Measurements from ENCODE around the gene SLC2A5. TPM values are rescaled to one million over a fixed set of nuclear protein-coding genes. Genes with fewer than 3 reads are reported as not detected.

SLC2A5 gene
- total and polyA plus RNA-seq, 7 donors = 1.4 to 9.1 (median 4.9) TPM

- WGBS, 2 donors = 93 to 94% methylated on average over 11 of the region's 11 CpGs
- no peak for DNase-seq
Measured at GRCh38 chr1:8989061-8989460, 80.4 kb downstream of the SLC2A5 start.

DNA sequence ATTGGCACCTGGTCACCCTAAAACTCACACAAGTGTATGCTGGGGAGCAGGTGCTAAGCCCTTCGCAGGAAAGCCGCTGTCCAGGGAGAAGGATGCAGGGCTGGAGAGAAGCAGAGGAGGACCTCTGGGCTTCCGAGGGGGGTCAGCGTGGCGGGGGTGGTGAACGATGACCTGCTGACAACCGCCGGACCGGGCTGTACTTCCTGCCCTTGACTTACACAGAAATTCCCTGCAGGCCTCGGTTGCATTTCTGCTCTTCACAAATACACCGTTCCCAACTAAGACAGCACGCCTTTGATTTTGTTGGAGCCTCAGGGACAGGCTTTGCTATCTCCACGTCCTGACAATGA is 80.8 kb downstream of the SLC2A5 start:
- Histone ChIP-seq H3K4me3 (no peak overlapping the region), H3K36me3 (no peaks in the 10 kb centered on the region), H3K4me1 (peaks cover 0 to 24% (median 19%) of the 10 kb centered on the region in 4 donors), H3K9me3 (no peaks in the 10 kb centered on the region), H3K27ac (no peak overlapping the region), H3K27me3 (no peaks in the 10 kb centered on the region)
- TF ChIP-seq, protein P1, sequence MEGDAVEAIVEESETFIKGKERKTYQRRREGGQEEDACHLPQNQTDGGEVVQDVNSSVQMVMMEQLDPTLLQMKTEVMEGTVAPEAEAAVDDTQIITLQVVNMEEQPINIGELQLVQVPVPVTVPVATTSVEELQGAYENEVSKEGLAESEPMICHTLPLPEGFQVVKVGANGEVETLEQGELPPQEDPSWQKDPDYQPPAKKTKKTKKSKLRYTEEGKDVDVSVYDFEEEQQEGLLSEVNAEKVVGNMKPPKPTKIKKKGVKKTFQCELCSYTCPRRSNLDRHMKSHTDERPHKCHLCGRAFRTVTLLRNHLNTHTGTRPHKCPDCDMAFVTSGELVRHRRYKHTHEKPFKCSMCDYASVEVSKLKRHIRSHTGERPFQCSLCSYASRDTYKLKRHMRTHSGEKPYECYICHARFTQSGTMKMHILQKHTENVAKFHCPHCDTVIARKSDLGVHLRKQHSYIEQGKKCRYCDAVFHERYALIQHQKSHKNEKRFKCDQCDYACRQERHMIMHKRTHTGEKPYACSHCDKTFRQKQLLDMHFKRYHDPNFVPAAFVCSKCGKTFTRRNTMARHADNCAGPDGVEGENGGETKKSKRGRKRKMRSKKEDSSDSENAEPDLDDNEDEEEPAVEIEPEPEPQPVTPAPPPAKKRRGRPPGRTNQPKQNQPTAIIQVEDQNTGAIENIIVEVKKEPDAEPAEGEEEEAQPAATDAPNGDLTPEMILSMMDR (IDR thresholded peaks at IDR 0.05) = no peak
- TF ChIP-seq POLR2A (IDR thresholded peaks at IDR 0.05) (no peak), POLR2AphosphoS5 (IDR thresholded peaks at IDR 0.05) (no peak), EP300 (IDR thresholded peaks at IDR 0.05) (no peak)
- WGBS, 2 donors = 88 to 89% methylated on average over 13 of the region's 13 CpGs
- DNase-seq = no peak
- intact Hi-C loops (cut with DNase I) = loop anchor here (1.0 to 5.0 kb wide), 2 partner anchors 70 to 126 kb away; no protein-coding TSS in a partner anchor

More at GRCh38 chr1:8989061-8989460, 80.4 kb downstream of the SLC2A5 start:
- intact Hi-C loops (cut with DNase I) = loop anchor here (5.0 kb wide), 1 partner anchor 127 kb away; no protein-coding TSS in a partner anchor
- H3K27me3 ChIP-seq = no peaks in the 10 kb centered on the region
- no peaks in the 10 kb centered on the region for H3K36me3 ChIP-seq
- no peak overlapping the region for H3K4me3 ChIP-seq
- peaks cover 0 to 24% (median 19%) of the 10 kb centered on the region in 4 donors for H3K4me1 ChIP-seq
- H3K27ac ChIP-seq = no peak overlapping the region
- TF ChIP-seq, protein P1 (IDR thresholded peaks at IDR 0.05) = no peak
- TF ChIP-seq POLR2AphosphoS5 (IDR thresholded peaks at IDR 0.05) = no peak
- TF ChIP-seq POLR2A (IDR thresholded peaks at IDR 0.05) = no peak
- no peak for TF ChIP-seq EP300 (IDR thresholded peaks at IDR 0.05)
- no peaks in the 10 kb centered on the region for H3K9me3 ChIP-seq

- Histone ChIP-seq H3K9me3 (no peaks in the 10 kb centered on the region), H3K27me3 (no peaks in the 10 kb centered on the region), H3K4me1 (peaks cover 0 to 24% (median 19%) of the 10 kb centered on the region in 4 donors), H3K27ac (peak overlapping the region; percentile 3 to 77 (median 36)), H3K4me3 (no peak overlapping the region), H3K36me3 (no peaks in the 10 kb centered on the region)
- WGBS, 2 donors = 30 to 33% methylated on average over 9 of the region's 9 CpGs
- DNase-seq = peak; percentile 72
- no peak for TF ChIP-seq POLR2AphosphoS5 (IDR thresholded peaks at IDR 0.05)
- TF ChIP-seq, protein P1 (IDR thresholded peaks at IDR 0.05) = peak; percentile 85 to 94 (median 86)
- intact Hi-C loops (cut with DNase I) = loop anchor here (1.0 to 5.0 kb wide), 2 partner anchors 70 to 126 kb away; no protein-coding TSS in a partner anchor
Measured at GRCh38 chr1:8987881-8988617, 81.4 kb downstream of the SLC2A5 start.

GRCh38 chr1:8986814-8987190 is 82.6 kb downstream of the SLC2A5 start:
- H3K36me3 ChIP-seq = no peaks in the 10 kb centered on the region
- H3K4me1 ChIP-seq = peaks cover 0 to 24% (median 19%) of the 10 kb centered on the region in 4 donors
- intact Hi-C loops (cut with DNase I) = loop anchor here (5.0 kb wide), 1 partner anchor 125 kb away; no protein-coding TSS in a partner anchor
- WGBS, 2 donors = 68 to 70% methylated on average over 10 of the region's 10 CpGs
- no peaks in the 10 kb centered on the region for H3K27me3 ChIP-seq
- no peak for TF ChIP-seq EP300 (IDR thresholded peaks at IDR 0.05)
- TF ChIP-seq, protein P1 (IDR thresholded peaks at IDR 0.05) = no peak
- H3K27ac ChIP-seq = peak overlapping the region; percentile 60 to 77 (median 72)
- no peak overlapping the region for H3K4me3 ChIP-seq
- H3K9me3 ChIP-seq = no peaks in the 10 kb centered on the region
- no peak for DNase-seq

Data from sigmoid colon (tissue), 7 donors.